GM12878 (cell line): ENCODE results near the gene PRDX1. TPM values are rescaled to one million over a fixed set of nuclear protein-coding genes. Genes with fewer than 3 reads are reported as not detected.

ENCODE experiments used
- ATAC-seq: fragments of 200-7000 bp; cut with Tn5 transposase; 3 replicates; pipeline ENCODE4 v1.9.1; 2020; ENCODE audit warnings: mild to moderate bottlenecking, moderate library complexity
- BruUV-seq: library from RNA; stranded (reverse); fragments of 400-500 nt; replicated peaks from 2 replicates; lab custom pipeline; 2021; lab: Mats Ljungman, UMichigan
- CTCF ChIA-PET: fragments of 300-600 bp; sonication (Branson Sonifier 250); formaldehyde crosslinking; extraction: SDS; loops from one replicate; lab custom pipeline; 2021; ENCODE audit warnings: inconsistent platforms; lab: Yijun Ruan, JAX
- POLR2A ChIA-PET: fragments of 350-600 bp; formaldehyde crosslinking; extraction: SDS; loops from one replicate; lab custom pipeline; 2021; ENCODE audit warnings: inconsistent platforms; lab: Charles Lee
- RAD21 ChIA-PET: fragments of 300-600 bp; sonication (Branson Sonifier 250); formaldehyde crosslinking; loops from one replicate; lab custom pipeline; 2023; ENCODE audit warnings: antibody characterized with exemption; ENCODE audit not compliant: unreplicated experiment; lab: Charles Lee
- SMC1A ChIA-PET: fragments of 300-600 bp; sonication (Branson Sonifier 250); formaldehyde crosslinking; loops from one replicate; lab custom pipeline; 2023; ENCODE audit not compliant: unreplicated experiment, uncharacterized antibody; lab: Charles Lee
- DNase-seq: peaks from one replicate; pipeline ENCODE4 v3.0.0-alpha.2; 2011; ENCODE audit warnings: low read depth, low spot score
- FAIRE-seq: peaks from 3 replicates; lab custom pipeline; 2011; peaks lifted over from hg19 to GRCh38; lab: Jason Lieb, UNC
- H2AFZ ChIP-seq: 2 replicates; pipeline ENCODE4 v1.6.0; 2011; ENCODE audit warnings: low read depth, low read length, control low read depth; ENCODE audit not compliant: control insufficient read depth
- H3K27ac ChIP-seq: 2 replicates; pipeline ENCODE4 v1.5.1; 2011; ENCODE audit warnings: control low read depth; ENCODE audit not compliant: control insufficient read depth, insufficient read depth
- H3K27me3 ChIP-seq, 2 experiments: replicated peaks in 1 of 2; 2 replicates each; pipeline versions ENCODE4 v1.6.0 to v1.6.1; 2011; ENCODE audit warnings: low read length in 1 of 2; ENCODE audit not compliant: control insufficient read depth in 2 of 2, insufficient read depth in 2 of 2
- H3K36me3 ChIP-seq, 2 experiments: 2 replicates each; pipeline ENCODE4 v1.5.1; 2011; ENCODE audit warnings: low read length in 1 of 2; ENCODE audit not compliant: control insufficient read depth in 2 of 2, insufficient read depth in 2 of 2
- H3K4me1 ChIP-seq: 2 replicates; pipeline ENCODE4 v1.6.1; 2011; ENCODE audit warnings: mild to moderate bottlenecking, low read length, moderate library complexity, mixed read lengths; ENCODE audit not compliant: control insufficient read depth, insufficient read depth
- H3K4me2 ChIP-seq: 2 replicates; pipeline ENCODE4 v1.6.0; 2011; ENCODE audit warnings: control low read depth; ENCODE audit not compliant: control insufficient read depth, insufficient read depth
- H3K4me3 ChIP-seq: fragments of 200-600 bp; sonication (generic); 2 replicates; pipeline ENCODE4 v1.5.1; 2016
- H3K79me2 ChIP-seq: 2 replicates; pipeline ENCODE4 v1.6.0; 2011; ENCODE audit warnings: low read length; ENCODE audit not compliant: control insufficient read depth, insufficient read depth
- H3K9ac ChIP-seq: 2 replicates; pipeline ENCODE4 v1.8.0; 2011; ENCODE audit warnings: low read length, control low read depth, mixed read lengths; ENCODE audit not compliant: control insufficient read depth, insufficient read depth
- H3K9me3 ChIP-seq: replicated peaks from 3 replicates; pipeline ENCODE4 v1.5.1; 2011; ENCODE audit warnings: mild to moderate bottlenecking, low read length; ENCODE audit not compliant: control insufficient read depth, insufficient read depth
- H4K20me1 ChIP-seq: 2 replicates; pipeline ENCODE4 v1.6.0; 2011; ENCODE audit not compliant: control insufficient read depth, insufficient read depth
- CBFB ChIP-seq: IDR thresholded peaks from 2 replicates; pipeline ENCODE4 v1.6.1; 2016; ENCODE audit warnings: antibody characterized with exemption, low read depth
- CREM ChIP-seq: IDR thresholded peaks from 2 replicates; pipeline ENCODE4 v1.6.1; 2014; ENCODE audit warnings: antibody characterized with exemption, low read depth
- FOXM1 ChIP-seq: IDR thresholded peaks from 2 replicates; pipeline ENCODE4 v1.6.1; 2012; ENCODE audit warnings: low read depth, mild to moderate bottlenecking, inconsistent platforms, low read length, moderate library complexity
- JUNB ChIP-seq: IDR thresholded peaks from 2 replicates; pipeline ENCODE4 v1.6.1; 2016; ENCODE audit warnings: antibody characterized with exemption, mild to moderate bottlenecking
- MTA2 ChIP-seq: fragments of 450-650 bp; IDR thresholded peaks from 2 replicates; pipeline ENCODE4 v1.6.1; 2016; ENCODE audit warnings: low read depth, mild to moderate bottlenecking, moderate library complexity
- NFIC ChIP-seq: IDR thresholded peaks from 2 replicates; pipeline ENCODE4 v1.6.1; 2012; ENCODE audit warnings: low read depth, mild to moderate bottlenecking, inconsistent platforms, low read length, moderate library complexity
- POLR2AphosphoS2 ChIP-seq: IDR thresholded peaks from 2 replicates; pipeline ENCODE4 v1.6.1; 2011; ENCODE audit warnings: low read depth, mild to moderate bottlenecking, low read length, improper control_type of control experiment, moderate library complexity
- RUNX3 ChIP-seq: IDR thresholded peaks from 2 replicates; pipeline ENCODE4 v1.6.1; 2012; ENCODE audit warnings: low read length, inconsistent platforms
- TCF12 ChIP-seq: IDR thresholded peaks from 2 replicates; pipeline ENCODE4 v1.6.1; 2011; ENCODE audit warnings: low read depth, mild to moderate bottlenecking, low read length
- WGBS: methylation state at CpG from one replicate; pipeline ENCODE4 v1.1.6; 2016; ENCODE audit warnings: low lambda C conversion rate; ENCODE audit not compliant: insufficient replicate concordance, insufficient coverage; ENCODE audit errors: missing lambda C conversion rate; 5-methylcytosine and 5-hydroxymethylcytosine counted together
- in situ Hi-C: fragments of 300-500 bp; cut with MboI; formaldehyde crosslinking; loops from 9 replicates; pipeline ENCODE4 v1.14.3; 2018; ENCODE audit warnings: mixed read lengths
- intact Hi-C: fragments of 100-400 bp; cut with micrococcal nuclease; formaldehyde crosslinking; loops from one replicate; pipeline ENCODE4 v1.14.2; 2022; ENCODE audit not compliant: unreplicated experiment
- polyA plus RNA-seq, 11 experiments: library from polyadenylated mRNA; depleted of rRNA in 4 of 11; unstranded in 6 of 11; stranded (reverse) in 5 of 11; fragments of >200 nt; fragmentation: Nextera tagmentation in 4 of 11; fragmentation: Illumina TruSeq in 1 of 11; extraction: Ambion mirVana in 4 of 11; extraction: Trizol in 1 of 11; gene quantifications; 1 replicate in 1 of 11; 2 replicates in 10 of 11; pipeline versions ENCODE4 v1.2.1 to v1.2.3, GENCODE V29; 2011 to 2016; ENCODE audit warnings: inconsistent platforms in 2 of 11, missing spikeins in 2 of 11, low read depth in 1 of 11
- total RNA-seq, 4 experiments: library from RNA; depleted of rRNA in 3 of 4; stranded (reverse); fragments of >200 nt in 3 of 4; fragmentation: Illumina TruSeq in 1 of 4; extraction: Trizol in 1 of 4; gene quantifications; 2 replicates each; pipeline versions ENCODE4 v1.2.1 to v1.2.3, GENCODE V29; 2013 to 2021
- TF ChIP-seq, protein P1 (sequence below): IDR thresholded peaks from 2 replicates; pipeline ENCODE4 v1.6.1; 2012; ENCODE audit warnings: improper control_type of control experiment, low read depth, low read length; ENCODE audit not compliant: insufficient replicate concordance

The PRDX1 gene
- total and polyA plus RNA-seq, 10 of the 15 experiments (the other 5 are each of a cell fraction or from before 2014, with no cell fraction given) = 659 to 1,775 (median 811) TPM

DNA sequence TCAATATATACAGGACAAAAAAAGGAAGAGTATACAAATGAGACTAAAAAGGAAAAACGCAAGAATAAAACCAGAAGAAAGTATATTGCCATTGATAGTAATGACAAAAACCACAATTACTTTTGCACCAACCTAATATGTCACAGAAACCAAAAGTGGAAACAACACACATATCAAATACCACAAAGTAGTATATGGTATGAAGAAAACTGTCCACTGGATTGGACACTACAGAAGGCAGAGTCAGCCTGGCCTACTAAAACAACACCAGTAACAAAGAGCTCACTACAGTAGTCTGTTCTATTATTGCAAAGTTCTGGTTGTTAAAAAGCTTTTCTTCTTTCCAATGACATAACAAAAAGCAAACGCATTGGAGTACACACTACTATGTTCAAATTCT, 48.4 kb downstream of the PRDX1 start:
- POLR2A ChIA-PET = interaction anchor here (0.8 to 1.0 kb wide), 4 partner anchors 15 to 737 kb away, joined by 3 to 6 read pairs (median 3); partner anchors contain the start of gene TESK2
- intact Hi-C loops = no loop called here
- H3K9ac ChIP-seq = no peak overlapping the region
- H3K27ac ChIP-seq = no peak overlapping the region
- peak overlapping the region; percentile 41 for H3K4me2 ChIP-seq
- H3K4me3 ChIP-seq = no peak overlapping the region
- DNase-seq = no peak
- no peaks in the 10 kb centered on the region for H3K36me3 ChIP-seq
- H4K20me1 ChIP-seq = no peaks in the 10 kb centered on the region
- RAD21 ChIA-PET = interaction anchor here (1.0 to 1.8 kb wide), 3 partner anchors 18 to 170 kb away, joined by 3 to 16 read pairs (median 4); partner anchors contain the start of gene TESK2
- no TSS peak for BruUV-seq
- CTCF ChIA-PET = interaction anchor here (0.8 to 1.3 kb wide), 7 partner anchors 9 to 100 kb away, joined by 3 to 8 read pairs (median 3); no protein-coding TSS in a partner anchor
- peaks cover 50% of the 10 kb centered on the region for H3K4me1 ChIP-seq
- no peaks in the 10 kb centered on the region for H3K79me2 ChIP-seq
- SMC1A ChIA-PET = interaction anchor here (0.7 to 1.3 kb wide), 5 partner anchors 15 to 99 kb away, joined by 3 to 4 read pairs (median 3); partner anchors contain the start of gene TESK2
- TF ChIP-seq CBFB (peak; percentile 24; the same call in 1 of the 2 replicates), FOXM1 (peak; percentile 28; the same call in 1 of the 2 replicates), MTA2 (peak; percentile 47; the same call in 1 of the 2 replicates), CREM (0 out of 2 replicates have a peak, but pooled peaks have one; percentile 17), JUNB (0 out of 2 replicates have a peak, but pooled peaks have one; percentile 8), POLR2AphosphoS2 (no peak), TCF12 (no peak), NFIC (peak; percentile 21; the same call in 1 of the 2 replicates), RUNX3 (peak; percentile 88)
- TF ChIP-seq, protein P1, sequence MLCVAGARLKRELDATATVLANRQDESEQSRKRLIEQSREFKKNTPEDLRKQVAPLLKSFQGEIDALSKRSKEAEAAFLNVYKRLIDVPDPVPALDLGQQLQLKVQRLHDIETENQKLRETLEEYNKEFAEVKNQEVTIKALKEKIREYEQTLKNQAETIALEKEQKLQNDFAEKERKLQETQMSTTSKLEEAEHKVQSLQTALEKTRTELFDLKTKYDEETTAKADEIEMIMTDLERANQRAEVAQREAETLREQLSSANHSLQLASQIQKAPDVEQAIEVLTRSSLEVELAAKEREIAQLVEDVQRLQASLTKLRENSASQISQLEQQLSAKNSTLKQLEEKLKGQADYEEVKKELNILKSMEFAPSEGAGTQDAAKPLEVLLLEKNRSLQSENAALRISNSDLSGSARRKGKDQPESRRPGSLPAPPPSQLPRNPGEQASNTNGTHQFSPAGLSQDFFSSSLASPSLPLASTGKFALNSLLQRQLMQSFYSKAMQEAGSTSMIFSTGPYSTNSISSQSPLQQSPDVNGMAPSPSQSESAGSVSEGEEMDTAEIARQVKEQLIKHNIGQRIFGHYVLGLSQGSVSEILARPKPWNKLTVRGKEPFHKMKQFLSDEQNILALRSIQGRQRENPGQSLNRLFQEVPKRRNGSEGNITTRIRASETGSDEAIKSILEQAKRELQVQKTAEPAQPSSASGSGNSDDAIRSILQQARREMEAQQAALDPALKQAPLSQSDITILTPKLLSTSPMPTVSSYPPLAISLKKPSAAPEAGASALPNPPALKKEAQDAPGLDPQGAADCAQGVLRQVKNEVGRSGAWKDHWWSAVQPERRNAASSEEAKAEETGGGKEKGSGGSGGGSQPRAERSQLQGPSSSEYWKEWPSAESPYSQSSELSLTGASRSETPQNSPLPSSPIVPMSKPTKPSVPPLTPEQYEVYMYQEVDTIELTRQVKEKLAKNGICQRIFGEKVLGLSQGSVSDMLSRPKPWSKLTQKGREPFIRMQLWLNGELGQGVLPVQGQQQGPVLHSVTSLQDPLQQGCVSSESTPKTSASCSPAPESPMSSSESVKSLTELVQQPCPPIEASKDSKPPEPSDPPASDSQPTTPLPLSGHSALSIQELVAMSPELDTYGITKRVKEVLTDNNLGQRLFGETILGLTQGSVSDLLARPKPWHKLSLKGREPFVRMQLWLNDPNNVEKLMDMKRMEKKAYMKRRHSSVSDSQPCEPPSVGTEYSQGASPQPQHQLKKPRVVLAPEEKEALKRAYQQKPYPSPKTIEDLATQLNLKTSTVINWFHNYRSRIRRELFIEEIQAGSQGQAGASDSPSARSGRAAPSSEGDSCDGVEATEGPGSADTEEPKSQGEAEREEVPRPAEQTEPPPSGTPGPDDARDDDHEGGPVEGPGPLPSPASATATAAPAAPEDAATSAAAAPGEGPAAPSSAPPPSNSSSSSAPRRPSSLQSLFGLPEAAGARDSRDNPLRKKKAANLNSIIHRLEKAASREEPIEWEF = no peak
- TF ChIP-seq, all 136 proteins: peak for 7
- Histone ChIP-seq H2AFZ (no peak overlapping the region), H3K9me3 (no peaks in the 10 kb centered on the region), H3K27me3 (no peaks in the 10 kb centered on the region)
- 49% methylated on average over 2 of the region's 2 CpGs for WGBS
- in situ Hi-C loops = no loop called here
- ATAC-seq (peak; percentile 76), FAIRE-seq (peak; percentile 13)
